DND-41 (cell line): Measurements from ENCODE around the gene FXYD5.

Experiments used
- CTCF ChIP-seq: IDR thresholded peaks from 2 replicates; pipeline ENCODE4 v1.5.1; 2012; ENCODE audit warnings: borderline replicate concordance, low read length, moderate library complexity, mild to moderate bottlenecking; ENCODE audit not compliant: poor library complexity, severe bottlenecking; ENCODE audit errors: extremely low read depth
- EZH2 ChIP-seq: IDR thresholded peaks from 3 replicates; pipeline ENCODE4 v1.6.1; 2012; ENCODE audit warnings: borderline replicate concordance, low read depth, mild to moderate bottlenecking, moderate library complexity, low read length, inconsistent platforms; ENCODE audit not compliant: severe bottlenecking

- TF ChIP-seq CTCF, result no peak
- TF ChIP-seq EZH2, result no peak
Measured at GRCh38 chr19:35155441-35155840, 906 bp downstream of the FXYD5 start.
